Eye (tissue), 1 donor: ENCODE results near the gene MAGOHB.
A peak's percentile ranks its signal among the peaks of the same experiment; 100 is the strongest.
"Not testable (repeated sequence)": the region's sequence is repeated elsewhere in the genome, so short reads cannot be mapped to it uniquely, and the experiment has no call there.

Experiments used
- DNase-seq: peaks from one replicate; pipeline ENCODE4 v3.0.0-alpha.2; 2015

The MAGOHB gene

GRCh38 chr12:10613349-10614055 is at the start of gene MAGOHB:
TSS of gene MAGOHB (minus strand) at chr12:10613609. CDS start at chr12:10613532, 77 bp downstream.
- DNase-seq: peak; percentile 99

- no peak for DNase-seq
These were observed 47.9 kb upstream of the MAGOHB start for GRCh38 chr12:10661338-10661737.

GRCh38 chr12:10654003-10654402 is 40.6 kb upstream of the MAGOHB start:
- no peak for DNase-seq

- no peak for DNase-seq
These were observed 38.8 kb upstream of the MAGOHB start for GRCh38 chr12:10652192-10652591.

- DNase-seq: not testable (repeated sequence)
These were observed 33.2 kb upstream of the MAGOHB start for GRCh38 chr12:10646576-10646975.

- no peak for DNase-seq
These were observed 32.5 kb upstream of the MAGOHB start for GRCh38 chr12:10645910-10646309.

GRCh38 chr12:10641735-10642500 is 28.5 kb upstream of the MAGOHB start:
- DNase-seq: no peak

- no peak for DNase-seq
These were observed 25.3 kb upstream of the MAGOHB start for GRCh38 chr12:10638728-10639127.

GRCh38 chr12:10636611-10637010 is 23.2 kb upstream of the MAGOHB start:
- DNase-seq: no peak

GRCh38 chr12:10636124-10636523 is 22.7 kb upstream of the MAGOHB start:
- DNase-seq: no peak

GRCh38 chr12:10635306-10635705 is 21.9 kb upstream of the MAGOHB start:
- DNase-seq: no peak

GRCh38 chr12:10634427-10634826 is 21.0 kb upstream of the MAGOHB start:
- peak; percentile 6 for DNase-seq

- no peak for DNase-seq
These were observed 20.1 kb upstream of the MAGOHB start for GRCh38 chr12:10633541-10633940.

- DNase-seq: no peak
These were observed 18.8 kb upstream of the MAGOHB start for GRCh38 chr12:10632226-10632625.

GRCh38 chr12:10624605-10625004 is 11.2 kb upstream of the MAGOHB start:
- no peak for DNase-seq

GRCh38 chr12:10623131-10623530 is 9.7 kb upstream of the MAGOHB start:
- no peak for DNase-seq

GRCh38 chr12:10621278-10621677 is 7.9 kb upstream of the MAGOHB start:
- DNase-seq: no peak

- no peak for DNase-seq
These were observed 6.8 kb upstream of the MAGOHB start for GRCh38 chr12:10620078-10620779.

GRCh38 chr12:10618338-10618987 is 5.1 kb upstream of the MAGOHB start:
- no peak for DNase-seq

- DNase-seq: no peak
These were observed 4.5 kb upstream of the MAGOHB start for GRCh38 chr12:10617863-10618262.

GRCh38 chr12:10615532-10615931 is 2.1 kb upstream of the MAGOHB start:
- DNase-seq: no peak

- DNase-seq: no peak
These were observed 604 bp upstream of the MAGOHB start for GRCh38 chr12:10614056-10614370.

GRCh38 chr12:10612984-10613348 is 443 bp downstream of the MAGOHB start:
- no peak for DNase-seq
